ENCODE measurements around the gene DCBLD1.
A peak's percentile ranks its signal among the peaks of the same experiment; 100 is the strongest.

GRCh38 chr6:117498159-117498558 lies 15.7 kb downstream of the DCBLD1 start:
- TF ChIP-seq POLR2A (IDR thresholded peaks at IDR 0.05; ENCODE audit: low read depth, low read length) (peak; percentile 51), CTCF (IDR thresholded peaks at IDR 0.05; ENCODE audit: extremely low read depth in 1 of 2, insufficient read depth in 1 of 2, low read depth in 1 of 2, low read length in 2 of 2) (no peak), EZH2 (IDR thresholded peaks at IDR 0.05; ENCODE audit: borderline replicate concordance, low read depth, low read length, severe bottlenecking) (no peak), JUN (IDR thresholded peaks at IDR 0.05; ENCODE audit: borderline replicate concordance, insufficient read depth, insufficient read length, low read depth) (peak; percentile 86), FOS (IDR thresholded peaks at IDR 0.05; ENCODE audit: borderline replicate concordance, insufficient read depth, low read length) (peak; percentile 92), MAX (IDR thresholded peaks at IDR 0.05; ENCODE audit: insufficient read depth, insufficient read length) (no peak), POLR2AphosphoS5 (IDR thresholded peaks at IDR 0.05; ENCODE audit: insufficient read depth, low read depth, low read length) (peak; percentile 86), MYC (IDR thresholded peaks at IDR 0.05; ENCODE audit: low read depth, low read length) (no peak), GATA2 (IDR thresholded peaks at IDR 0.05; ENCODE audit: insufficient read depth, insufficient read length, low read depth, low read length) (peak; percentile 81)

Measured in endothelial cell of umbilical vein (primary cell).